Activated T-cell treated with anti-CD3 and anti-CD28 coated beads for 24 hours (primary cell): Measurements from ENCODE around the gene PTPRJ.
"Not testable (repeated sequence)": the region's sequence is repeated elsewhere in the genome, so short reads cannot be mapped to it uniquely, and the experiment has no call there.

Experiments used
- DNase-seq: peaks from one replicate; pipeline ENCODE4 v3.0.0-alpha.2; 2020; ENCODE audit warnings: low read depth

The PTPRJ gene

DNA sequence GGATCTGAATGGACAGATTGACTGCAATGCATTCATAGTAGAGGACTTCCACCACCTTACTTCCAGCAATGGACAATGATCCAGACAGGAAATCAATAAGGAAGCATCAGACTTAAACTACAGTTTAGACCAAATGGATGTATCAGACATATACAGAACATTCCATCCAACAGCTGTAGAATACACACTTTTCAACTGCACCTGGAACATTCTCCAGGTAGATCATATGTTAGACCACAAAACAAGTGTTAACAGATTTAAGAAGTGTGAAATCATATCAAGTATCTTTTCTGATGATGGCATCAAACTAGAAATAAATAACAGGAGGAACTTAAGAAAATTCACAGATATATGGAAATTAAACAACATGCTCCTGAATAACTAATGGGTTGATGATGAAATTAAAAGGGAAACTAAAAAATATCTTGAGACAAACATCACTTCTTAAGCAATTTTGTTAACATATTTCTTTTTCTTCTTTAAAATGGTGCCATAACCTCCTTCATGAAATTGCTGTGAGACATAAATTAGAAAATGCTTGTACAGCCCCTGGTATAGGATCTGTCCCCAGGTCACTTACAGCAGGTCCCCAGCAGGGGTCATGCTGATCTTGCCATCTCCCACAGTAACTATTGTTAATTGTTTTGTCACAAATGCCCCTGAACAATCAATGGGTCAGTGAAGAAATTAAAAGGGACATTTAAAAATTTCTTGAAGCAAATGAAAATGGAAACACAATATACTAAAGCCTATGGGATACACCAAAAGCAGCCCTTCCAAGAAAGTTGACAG is 136.3 kb downstream of the PTPRJ start:
- no peak for DNase-seq

DNA sequence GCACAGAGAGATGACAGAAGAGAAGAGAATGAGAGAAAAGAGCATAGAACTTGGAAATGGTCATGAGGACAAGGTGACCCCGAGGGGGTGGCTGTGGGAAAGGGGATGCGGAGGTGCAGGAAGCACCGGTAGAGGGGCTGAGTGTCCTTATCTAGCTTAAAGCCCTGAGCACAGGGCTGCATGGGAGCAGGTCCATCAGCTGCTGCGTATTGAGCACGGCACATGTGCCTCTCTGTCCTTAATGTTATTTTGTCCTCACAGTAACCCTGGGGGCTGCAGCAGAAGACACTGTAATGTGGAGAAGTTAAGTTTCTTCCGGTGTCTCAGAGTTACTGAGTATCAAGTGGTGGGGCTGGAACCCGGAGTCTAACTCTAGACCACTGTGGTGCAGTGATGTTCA is 141.9 kb downstream of the PTPRJ start:
- DNase-seq, result no peak

DNA sequence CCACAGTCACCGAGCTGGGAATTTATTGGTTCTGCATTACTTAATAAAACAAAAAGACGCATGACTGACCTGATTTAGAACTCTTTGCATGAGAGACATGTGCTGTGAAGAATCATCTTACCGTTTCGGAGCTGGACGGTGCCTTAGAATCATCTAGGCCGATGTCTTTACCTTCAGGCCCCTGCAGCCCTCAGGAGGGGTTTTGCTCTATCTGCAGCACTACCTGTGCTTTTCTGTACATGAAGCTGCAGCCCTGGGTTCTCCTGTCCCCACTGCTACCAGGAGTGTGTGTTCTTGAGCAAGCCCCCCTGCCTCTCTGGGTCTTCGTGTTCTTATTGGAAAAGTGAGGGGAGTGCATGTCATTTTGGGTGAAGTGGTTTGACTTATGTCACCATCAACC is 142.3 kb downstream of the PTPRJ start:
- DNase-seq, result no peak

DNA sequence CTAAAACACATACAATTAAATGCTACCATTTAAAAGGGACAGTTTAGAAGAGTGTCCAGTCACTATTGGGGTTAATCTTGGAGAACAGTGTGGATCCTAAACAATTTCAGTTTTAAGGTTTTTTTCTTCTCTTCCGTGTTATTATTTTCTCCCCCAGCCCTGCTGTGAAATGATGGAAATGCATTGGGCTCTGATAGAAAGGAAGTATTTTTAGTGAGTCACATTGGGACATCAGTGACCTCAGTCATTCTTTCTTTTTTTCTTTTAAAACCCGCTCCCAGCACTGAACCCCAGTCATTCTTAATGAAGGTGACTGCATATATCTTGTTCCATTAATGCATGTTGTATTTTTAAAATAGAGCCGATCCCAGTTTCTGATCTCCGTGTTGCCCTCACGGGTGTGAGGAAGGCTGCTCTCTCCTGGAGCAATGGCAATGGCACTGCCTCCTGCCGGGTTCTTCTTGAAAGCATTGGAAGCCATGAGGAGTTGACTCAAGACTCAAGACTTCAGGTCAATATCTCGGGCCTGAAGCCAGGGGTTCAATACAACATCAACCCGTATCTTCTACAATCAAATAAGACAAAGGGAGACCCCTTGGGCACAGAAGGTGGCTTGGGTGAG is 143.0 kb downstream of the PTPRJ start:
- DNase-seq, result no peak

DNA sequence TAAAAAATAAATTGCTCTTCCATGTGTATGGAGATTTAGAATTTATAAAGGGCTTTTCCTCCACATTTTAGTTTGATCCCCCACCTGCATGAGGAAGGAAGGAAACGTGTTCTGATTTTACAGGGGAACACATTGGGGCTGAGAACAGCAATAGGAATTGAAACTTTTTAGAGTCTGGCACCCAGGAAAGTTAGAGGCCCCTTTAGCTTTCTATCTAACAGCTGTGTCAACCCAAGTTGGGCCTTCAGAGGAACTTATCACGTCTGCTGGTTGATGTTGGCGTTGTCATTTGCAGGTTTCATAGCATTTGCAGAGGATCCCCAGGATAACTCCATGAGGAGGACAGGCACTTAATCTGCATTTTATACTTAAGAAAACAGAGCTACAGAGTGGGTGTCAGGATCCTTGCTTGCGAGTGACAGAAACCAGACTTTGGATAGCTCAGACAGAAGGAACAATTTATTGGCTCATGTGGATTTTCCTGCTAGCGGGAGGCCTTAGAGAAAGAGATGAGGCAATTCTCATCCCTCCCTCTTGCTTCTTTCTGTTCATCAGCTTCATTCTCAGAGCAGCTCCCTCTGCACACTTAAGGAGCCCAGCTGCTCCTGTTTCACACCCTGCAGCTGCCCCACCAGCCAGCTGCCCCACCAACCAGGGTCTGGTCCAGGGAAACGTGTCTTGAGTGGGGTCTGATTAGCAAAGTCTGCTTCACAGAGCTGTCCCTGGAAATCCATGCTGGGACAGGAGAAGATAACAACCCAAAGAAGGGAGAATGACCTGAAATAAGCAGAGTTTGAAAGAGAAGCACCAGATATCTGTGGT is 143.8 kb downstream of the PTPRJ start:
- DNase-seq, result no peak

DNA sequence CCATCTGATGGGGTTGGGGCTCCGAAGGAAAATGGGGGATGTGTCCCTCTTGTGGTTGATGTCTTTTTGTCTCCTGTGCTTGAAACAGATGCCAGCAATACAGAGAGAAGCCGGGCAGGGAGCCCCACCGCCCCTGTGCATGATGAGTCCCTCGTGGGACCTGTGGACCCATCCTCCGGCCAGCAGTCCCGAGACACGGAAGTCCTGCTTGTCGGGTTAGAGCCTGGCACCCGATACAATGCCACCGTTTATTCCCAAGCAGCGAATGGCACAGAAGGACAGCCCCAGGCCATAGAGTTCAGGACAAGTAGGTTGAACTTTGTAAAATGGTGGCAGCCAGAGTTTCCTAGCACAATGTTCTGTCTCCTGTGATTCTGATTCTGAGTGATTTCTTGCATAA is 144.5 kb downstream of the PTPRJ start:
- DNase-seq, result no peak

DNA sequence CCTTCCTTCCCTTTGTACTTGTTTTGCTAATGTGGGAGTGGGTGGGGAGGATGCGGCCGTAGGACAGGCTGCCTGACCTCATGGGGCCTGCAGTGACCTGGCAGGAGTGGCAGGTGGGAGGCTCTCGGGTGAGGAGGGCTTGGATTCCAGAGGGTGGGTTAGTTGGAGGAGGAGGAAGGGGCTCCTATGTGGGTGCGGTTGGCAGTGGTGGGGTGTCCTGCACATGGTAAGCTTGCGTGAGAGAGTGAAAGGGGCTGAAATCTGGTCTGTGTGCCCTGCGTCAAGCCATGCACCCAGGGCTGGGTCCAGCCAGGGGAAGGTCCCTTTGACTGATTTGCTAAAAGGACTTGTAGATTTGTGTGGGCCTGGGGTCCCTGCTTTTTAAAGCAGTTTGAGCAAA is 145.5 kb downstream of the PTPRJ start:
- no peak for DNase-seq

DNA sequence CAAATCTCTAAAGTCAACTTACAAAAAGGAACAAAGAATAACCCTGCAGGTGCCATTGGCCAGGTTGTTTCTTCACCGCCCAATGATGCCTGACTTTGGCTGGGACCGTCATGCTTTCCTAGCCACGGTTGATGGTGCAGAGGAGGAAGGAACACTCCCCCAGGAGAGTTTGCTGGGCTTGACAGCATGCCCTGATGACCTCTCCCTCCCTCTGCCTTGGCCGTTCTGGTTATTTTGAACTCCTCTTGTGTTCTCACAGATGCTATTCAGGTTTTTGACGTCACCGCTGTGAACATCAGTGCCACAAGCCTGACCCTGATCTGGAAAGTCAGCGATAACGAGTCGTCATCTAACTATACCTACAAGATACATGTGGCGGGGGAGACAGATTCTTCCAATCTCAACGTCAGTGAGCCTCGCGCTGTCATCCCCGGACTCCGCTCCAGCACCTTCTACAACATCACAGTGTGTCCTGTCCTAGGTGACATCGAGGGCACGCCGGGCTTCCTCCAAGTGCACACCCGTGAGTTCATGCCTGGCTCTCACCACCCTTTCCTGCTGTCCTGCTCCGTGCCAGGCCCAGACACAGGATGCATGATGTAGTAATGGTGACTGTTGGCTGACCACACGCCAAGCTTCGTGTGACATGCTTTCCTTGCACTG is 147.3 kb downstream of the PTPRJ start:
- no peak for DNase-seq

DNA sequence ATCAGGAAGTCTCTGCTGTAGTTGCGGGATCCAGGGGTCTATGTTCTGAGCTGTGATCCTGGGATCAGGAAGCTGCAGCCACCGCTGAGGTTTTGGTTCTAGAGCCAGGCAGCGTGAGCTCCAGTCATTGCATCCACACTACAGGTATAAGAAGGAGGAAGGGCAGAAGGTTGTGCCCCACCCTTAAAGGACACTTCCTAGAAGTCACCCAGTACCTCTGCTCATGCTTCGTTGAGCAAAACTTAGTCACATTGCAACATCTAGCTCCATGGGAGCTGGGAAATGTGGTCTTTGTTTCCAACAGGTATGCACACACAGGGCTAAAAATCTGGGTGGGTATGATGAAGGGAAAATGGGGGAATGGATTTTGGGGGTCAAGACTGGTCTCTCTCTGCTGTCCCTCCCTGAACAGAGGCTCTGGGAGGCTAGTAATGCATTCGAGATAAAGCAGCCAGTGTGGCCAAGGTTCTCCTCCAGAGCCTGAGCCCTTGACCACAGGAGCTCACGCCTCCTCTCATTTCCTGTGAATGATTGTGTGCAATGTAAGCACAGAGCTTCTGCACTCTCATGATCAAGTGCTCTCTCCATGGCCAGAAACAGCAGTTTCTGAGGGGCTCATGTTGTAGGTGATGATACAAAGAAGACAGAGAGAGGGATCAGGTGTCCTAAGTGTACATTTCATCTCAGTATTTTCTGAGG is 149.5 kb downstream of the PTPRJ start:
- DNase-seq, result no peak

DNA sequence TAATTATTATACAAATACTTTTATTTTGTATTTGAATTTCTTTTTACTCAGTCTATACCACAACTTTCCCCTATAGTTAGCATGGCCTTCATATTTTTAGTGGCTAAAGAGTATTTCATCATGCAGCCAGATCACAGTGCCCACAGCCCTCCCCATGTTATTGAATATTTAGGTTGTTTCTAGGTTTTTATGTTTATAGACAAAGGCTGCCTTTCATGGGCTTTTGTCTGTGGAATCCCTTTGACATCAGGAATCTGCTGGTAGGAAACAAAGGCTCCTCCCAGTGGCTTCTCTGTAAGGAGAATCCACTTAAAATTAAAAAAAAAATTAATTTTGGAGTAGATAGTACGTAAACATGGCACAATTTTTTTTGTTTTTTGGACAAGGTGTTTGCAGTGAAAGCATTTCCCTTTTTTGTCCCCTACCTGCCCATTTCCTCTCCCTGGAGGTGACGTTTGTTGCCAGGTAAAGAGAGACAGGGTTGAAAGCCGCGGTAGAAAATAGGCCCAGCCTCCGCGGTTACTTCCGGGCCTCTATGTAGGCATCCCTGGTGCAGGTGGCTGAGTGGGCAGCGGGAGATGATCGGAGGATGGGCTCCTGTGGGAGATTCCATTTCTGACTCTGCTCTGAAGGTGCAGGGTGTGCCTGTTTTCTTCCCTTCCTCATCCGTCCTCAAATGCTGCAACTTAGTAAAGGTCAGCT is 154.0 kb downstream of the PTPRJ start:
- no peak for DNase-seq

DNA sequence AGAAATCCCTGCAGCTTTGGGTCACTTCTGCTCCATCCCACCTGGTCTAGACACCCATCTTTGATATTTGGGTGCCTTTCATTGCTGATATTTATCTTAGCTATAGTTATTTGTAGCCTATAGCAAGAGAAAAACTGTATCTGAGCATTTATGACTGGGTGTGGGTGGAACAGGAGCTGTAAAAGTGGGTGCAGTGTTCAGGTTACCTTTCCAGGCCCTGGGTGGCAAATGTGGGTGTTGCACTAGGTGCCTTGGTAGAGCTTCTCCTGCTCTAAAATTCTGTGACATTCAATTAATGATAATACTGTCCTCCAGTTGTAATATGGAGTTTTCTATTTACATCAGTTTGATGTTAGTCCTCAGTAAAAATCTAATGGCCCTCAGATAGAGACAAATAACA is 157.9 kb downstream of the PTPRJ start:
- no peak for DNase-seq

DNA sequence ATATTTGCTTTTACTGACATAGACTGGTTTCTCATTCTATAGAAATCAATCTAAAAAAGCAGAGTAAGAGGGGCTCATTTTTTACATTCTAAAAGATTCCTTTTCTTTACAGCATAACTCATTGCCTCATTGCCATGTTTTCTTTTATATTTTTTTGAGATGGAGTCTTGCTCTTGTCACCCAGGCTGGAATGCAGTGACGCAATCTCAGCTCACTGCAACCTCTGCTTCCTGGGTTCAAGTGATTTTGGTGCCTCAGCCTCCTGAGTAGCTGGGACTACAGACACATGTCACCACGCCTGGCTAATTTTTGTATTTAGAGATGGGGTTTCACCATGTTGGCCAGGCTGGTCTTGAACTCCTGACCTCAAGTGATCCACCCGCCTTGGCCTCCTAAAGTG is 159.5 kb downstream of the PTPRJ start:
- DNase-seq, result not testable (repeated sequence)

DNA sequence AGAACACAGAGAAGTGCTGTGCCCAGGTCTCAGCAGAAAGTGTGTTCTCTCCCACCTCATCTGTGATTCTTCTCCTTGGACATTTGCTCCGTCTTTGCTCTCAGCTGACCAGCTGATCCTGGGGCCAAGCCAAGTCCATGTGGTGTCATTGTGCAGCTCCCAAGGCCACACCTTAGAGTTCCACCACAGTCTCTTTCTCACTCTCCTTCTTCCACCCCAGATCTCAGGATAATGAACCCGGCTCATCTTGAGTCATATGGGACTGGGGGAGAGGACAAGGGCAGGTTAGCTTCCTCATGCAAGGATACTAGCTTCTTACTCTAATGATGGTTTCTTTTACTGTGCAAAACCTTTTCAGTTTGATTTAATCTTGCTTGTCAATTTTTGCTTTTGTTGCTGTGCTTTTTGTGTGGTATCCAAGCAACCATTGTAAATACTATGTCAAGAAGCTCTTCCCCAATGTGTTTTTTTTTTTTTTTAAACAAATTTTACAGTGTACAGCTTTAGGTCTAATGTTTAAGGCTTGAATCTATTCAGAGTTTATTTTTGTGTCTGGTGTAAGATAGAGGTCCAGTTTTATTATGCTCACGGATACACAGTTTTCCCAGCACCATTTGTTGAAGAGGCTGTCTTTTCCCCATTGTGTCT is 161.2 kb downstream of the PTPRJ start:
- no peak for DNase-seq

DNA sequence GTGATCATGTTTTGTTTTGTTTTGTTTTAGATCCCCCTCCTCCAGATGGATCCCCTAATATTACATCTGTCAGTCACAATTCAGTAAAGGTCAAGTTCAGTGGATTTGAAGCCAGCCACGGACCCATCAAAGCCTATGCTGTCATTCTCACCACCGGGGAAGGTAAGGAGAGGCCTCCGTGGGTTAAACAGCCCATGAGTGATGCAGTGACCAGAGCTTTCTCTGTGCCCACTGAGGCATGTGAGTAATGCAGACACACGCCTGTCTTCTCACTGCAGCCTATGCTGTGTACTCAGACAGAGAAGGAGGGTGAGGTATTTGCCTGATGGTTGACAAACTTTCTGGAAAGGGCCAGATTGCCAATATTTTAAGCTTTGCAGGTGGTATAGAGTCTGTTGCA is 162.5 kb downstream of the PTPRJ start:
- DNase-seq, result no peak

DNA sequence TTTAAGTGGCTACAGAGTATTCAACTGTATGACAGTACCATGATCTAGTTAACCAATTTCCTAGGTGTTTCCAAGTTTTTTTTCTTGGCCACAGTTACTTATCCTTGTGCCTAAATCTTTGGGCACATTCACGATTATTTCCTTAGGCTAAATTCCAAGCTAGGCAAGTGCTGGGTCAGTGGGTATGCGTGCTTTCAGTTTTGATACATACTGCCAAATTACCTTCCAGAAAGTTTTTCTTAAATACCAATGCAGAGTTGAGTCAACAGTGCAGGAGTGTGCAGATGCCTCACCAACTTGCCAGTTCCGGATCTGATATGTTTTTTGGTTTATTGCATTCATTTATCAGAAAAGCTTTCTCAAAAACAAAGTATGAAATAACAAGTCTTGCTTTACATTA is 168.4 kb downstream of the PTPRJ start:
- DNase-seq, result no peak

DNA sequence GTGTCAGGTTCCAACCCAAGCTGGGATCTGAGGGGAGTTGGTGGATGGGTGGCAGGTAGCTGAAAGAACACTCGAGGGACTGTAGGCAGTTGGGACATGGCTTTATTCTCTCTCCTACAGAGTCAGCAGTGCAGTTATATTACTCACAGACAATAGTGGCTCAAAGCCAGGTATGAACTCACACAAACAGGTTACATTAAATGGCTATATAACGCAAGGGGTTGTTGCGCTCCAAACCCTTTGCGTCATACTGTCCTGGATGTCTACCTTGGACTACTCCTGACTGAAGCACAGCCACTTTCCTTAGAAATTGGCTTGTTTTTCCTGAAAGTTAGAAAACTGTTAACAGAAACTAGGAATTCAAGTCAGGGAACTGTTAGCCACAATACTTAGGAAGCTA is 169.9 kb downstream of the PTPRJ start:
- DNase-seq, result no peak

DNA sequence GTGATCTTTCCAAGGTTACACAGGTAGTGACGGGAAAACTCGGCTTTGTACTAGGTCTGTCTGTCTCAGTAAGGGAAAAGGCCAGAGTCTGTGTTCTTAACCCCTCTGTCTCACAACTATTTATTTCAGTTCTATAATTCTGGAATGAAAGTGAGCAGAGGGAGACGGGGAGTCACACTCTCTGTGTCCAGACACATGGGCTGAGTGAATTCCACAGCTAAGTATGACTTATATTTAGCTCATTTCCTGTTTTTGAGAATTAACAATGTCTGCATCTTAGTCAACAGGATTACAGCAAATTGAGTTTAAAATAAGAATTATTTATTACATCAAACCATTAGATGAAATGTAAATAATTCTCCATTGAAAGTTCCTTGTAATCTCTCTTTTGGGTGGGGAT is 173.8 kb downstream of the PTPRJ start:
- DNase-seq, result no peak

DNA sequence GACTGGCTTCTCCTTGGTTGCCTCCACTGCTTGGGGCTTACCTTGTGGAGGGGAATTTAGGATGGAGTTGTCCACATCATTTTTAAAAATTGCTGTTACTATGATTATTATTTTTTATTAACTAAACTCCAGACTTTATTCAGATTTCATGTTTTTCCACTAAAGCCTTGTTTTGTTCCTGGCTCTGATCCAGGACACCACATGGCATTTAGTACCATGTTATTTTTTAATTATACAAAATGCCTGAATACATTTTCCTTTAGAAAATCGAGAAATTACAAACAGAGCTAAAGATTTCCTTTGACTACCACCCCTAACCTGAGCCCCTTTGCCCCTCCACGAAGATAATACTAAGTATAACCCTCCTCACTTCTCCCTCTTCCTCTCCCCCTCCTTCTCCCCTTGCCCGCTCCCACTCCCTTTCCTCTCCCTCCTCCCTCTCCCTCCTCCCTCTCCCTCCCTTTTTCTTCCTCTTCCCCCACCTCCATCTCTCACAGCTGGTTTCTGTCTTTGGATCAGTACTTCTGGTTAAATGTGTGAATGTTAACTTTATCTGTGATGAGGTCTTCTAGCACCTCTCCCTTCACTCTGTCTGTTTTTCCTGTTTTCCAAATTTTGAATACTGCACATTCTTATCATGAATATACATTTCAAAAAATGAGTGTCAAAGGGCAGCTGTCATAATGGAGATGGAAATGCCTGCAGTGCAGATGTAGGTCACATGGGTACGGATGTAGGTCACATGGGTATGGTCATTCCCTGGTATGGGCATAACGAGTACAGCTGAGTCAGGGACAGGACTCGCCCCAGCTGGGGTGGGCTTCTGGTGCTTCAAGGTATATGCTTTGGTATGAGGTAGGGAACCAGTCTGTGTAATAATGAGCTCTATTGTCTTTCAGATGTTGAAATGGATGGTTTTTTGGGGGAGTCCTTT is 181.9 kb downstream of the PTPRJ start:
- no peak for DNase-seq

DNA sequence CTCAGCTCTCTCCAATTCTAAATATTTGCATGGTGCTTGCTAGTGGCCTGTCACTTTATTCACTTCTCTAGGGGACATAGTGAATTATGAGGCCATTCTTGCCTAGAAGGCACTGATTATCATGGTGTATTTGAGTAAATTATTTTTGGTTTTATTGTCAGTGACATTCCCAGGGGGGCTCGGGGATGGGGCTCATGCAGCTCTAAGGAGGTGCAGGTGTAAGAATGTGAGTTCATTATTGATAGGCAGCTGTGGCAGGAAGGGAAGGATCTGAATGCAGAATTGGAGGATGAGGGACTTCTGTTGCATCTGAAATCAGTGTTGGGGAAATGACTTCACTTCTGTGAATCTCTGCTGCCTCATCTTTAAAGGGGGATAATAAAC is 182.5 kb downstream of the PTPRJ start:
- DNase-seq, result no peak
